ENCODE data around the gene KNDC1. TPM values are rescaled to one million over a fixed set of nuclear protein-coding genes. Genes with fewer than 3 reads are reported as not detected.

KNDC1 gene
- total RNA-seq, 3 donors from 2014 or later: 0.05 TPM; not detected in 2

DNA sequence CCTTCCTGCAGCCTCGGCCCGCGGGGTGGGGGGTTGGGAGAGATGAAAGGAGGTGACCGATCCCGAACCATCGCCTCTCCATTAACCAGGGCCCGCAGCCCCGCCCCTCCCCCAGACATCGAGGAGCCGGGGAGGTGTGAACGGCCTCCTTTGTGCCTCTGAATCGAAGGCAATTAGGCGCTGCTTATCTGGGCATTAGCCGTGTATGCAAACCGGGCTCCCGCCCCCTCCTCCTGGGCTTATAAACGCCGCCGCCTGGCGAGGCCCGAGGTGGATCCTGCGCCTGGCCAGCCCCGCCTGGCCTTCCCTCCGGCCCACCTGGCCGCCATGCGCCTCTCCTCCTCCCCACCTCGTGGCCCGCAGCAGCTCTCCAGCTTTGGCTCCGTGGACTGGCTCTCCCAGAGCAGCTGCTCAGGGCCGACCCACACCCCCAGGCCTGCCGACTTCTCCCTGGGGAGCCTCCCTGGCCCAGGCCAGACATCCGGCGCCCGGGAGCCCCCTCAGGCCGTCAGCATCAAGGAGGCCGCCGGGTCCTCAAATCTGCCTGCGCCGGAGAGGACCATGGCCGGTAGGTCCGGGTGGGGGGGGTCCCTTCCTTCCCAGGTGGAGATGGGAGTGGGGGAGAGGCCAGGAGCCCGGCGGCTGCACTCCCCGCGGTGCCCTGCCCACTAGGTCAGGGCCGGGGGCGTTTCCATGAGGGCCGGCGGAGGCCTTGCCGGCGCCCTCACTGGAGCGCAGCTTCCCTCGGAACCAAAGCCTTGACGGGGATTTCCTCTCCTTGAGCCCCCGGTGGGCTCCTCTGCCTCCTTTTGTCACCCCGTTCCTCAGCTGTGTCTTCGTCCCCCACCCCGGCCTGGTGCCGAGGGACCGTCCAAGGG lies 77.8 kb downstream of the KNDC1 start, which contains the start of gene VENTX:
TSS of gene VENTX (plus strand) at position 268 of the 878 bp plus-strand sequence. CDS start at position 328, 60 bp downstream.
- Mint-ChIP-seq H3K4me1 (ENCODE audit: low read depth) (peaks cover 25% of the 10 kb centered on the region), H3K4me3 (no peak within 1 kb of the TSS), H3K36me3 (ENCODE audit: insufficient read depth) (peaks cover 2% of the 10 kb centered on the region), H3K27me3 (ENCODE audit: low read depth) (peaks cover 55% of the 10 kb centered on the region), H3K9me3 (no peaks in the 10 kb centered on the region)
- DNase-seq: no peak
- no peak for ATAC-seq

DNA sequence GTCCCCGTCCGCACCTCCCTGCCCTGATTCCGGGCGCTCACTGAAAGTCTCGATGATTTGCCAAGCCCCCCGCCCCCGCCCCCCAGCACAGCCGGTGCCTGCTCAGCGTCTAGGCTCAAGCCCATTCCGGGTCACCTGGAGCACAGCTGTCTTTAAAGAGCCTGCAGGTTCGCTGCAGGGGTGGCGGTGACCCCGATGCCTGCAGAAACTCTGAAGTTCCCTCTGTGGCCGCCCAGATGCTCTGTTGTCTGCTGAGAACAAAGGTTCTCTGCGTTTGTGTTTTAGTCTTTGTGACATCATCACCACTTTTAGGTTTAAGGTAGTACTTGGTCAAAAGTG lies 78.4 kb downstream of the KNDC1 start:
- Mint-ChIP-seq H3K27me3 (ENCODE audit: low read depth) (peaks cover 54% of the 10 kb centered on the region), H3K4me3 (no peak overlapping the region), H3K9me3 (no peaks in the 10 kb centered on the region), H3K4me1 (ENCODE audit: low read depth) (peaks cover 28% of the 10 kb centered on the region), H3K36me3 (ENCODE audit: insufficient read depth) (peaks cover 2% of the 10 kb centered on the region)
- no peak for ATAC-seq
- no peak for DNase-seq

DNA sequence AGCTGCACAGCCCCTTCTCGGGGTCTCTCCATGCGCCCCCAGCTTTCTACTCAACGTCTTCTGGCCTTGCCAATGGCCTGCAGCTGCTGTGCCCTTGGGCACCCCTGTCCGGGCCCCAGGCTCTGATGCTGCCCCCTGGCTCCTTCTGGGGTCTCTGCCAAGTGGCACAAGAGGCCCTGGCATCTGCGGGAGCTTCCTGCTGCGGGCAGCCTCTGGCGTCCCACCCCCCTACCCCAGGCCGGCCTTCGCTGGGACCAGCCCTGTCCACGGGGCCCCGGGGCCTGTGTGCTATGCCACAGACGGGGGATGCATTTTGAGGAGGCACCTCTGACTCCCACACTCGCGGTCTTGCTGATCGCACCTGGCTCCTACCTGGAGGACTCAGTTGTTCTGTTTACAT lies 80.0 kb downstream of the KNDC1 start:
- ATAC-seq (no peak), DNase-seq (no peak)
- no peaks in the 10 kb centered on the region for H3K9me3 Mint-ChIP-seq
- peaks cover 51% of the 10 kb centered on the region for H3K27me3 Mint-ChIP-seq (ENCODE audit: low read depth)
- peaks cover 24% of the 10 kb centered on the region for H3K4me1 Mint-ChIP-seq (ENCODE audit: low read depth)
- H3K4me3 Mint-ChIP-seq: no peak overlapping the region
- H3K36me3 Mint-ChIP-seq (ENCODE audit: insufficient read depth): peaks cover 2% of the 10 kb centered on the region

GRCh38 chr10:133241501-133242205 lies 81.6 kb downstream of the KNDC1 start:
- peak; percentile 26 to 30 for ATAC-seq
- DNase-seq: no peak
- no peaks in the 10 kb centered on the region for H3K9me3 Mint-ChIP-seq
- peak overlapping the region; percentile 67 for H3K4me3 Mint-ChIP-seq
- peaks cover 52% of the 10 kb centered on the region for H3K27me3 Mint-ChIP-seq (ENCODE audit: low read depth)
- peaks cover 19% of the 10 kb centered on the region for H3K4me1 Mint-ChIP-seq (ENCODE audit: low read depth)
- H3K36me3 Mint-ChIP-seq (ENCODE audit: insufficient read depth): peaks cover 2% of the 10 kb centered on the region

GRCh38 chr10:133242611-133243356 lies 82.8 kb downstream of the KNDC1 start:
- Mint-ChIP-seq H3K36me3 (ENCODE audit: insufficient read depth) (peaks cover 2% of the 10 kb centered on the region), H3K4me1 (ENCODE audit: low read depth) (peaks cover 19% of the 10 kb centered on the region), H3K27me3 (ENCODE audit: low read depth) (peaks cover 56% of the 10 kb centered on the region), H3K9me3 (no peaks in the 10 kb centered on the region), H3K4me3 (peak overlapping the region; percentile 37)
- ATAC-seq (no peak), DNase-seq (no peak)

DNA sequence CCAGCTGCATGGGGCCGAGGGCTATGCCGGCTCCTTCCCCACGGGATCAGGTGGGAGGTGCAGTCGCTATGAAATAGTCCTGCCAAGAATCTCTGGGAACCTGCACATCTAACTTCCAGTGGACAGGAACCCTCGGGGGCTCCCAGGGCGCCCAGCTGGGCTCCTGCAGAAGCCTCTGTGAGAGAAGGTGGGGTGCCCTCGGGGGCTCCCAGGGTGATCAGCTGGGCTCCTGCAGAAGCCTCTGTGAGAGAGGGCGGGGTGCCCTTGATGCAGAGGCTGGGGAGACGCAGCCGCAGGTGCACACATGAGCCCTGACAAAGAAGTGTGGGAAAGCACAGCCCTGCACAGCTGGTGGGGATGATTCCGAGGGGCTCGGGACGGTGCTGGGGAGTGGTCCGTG lies 83.6 kb downstream of the KNDC1 start:
- H3K9me3 Mint-ChIP-seq: no peaks in the 10 kb centered on the region
- no peak for DNase-seq
- H3K4me1 Mint-ChIP-seq (ENCODE audit: low read depth): peaks cover 19% of the 10 kb centered on the region
- ATAC-seq: no peak
- H3K36me3 Mint-ChIP-seq (ENCODE audit: insufficient read depth): peaks cover 2% of the 10 kb centered on the region
- H3K4me3 Mint-ChIP-seq: no peak overlapping the region
- peaks cover 52% of the 10 kb centered on the region for H3K27me3 Mint-ChIP-seq (ENCODE audit: low read depth)

GRCh38 chr10:133245439-133246235 lies 85.6 kb downstream of the KNDC1 start:
- Mint-ChIP-seq H3K36me3 (ENCODE audit: insufficient read depth) (peaks cover 2% of the 10 kb centered on the region), H3K4me1 (ENCODE audit: low read depth) (peaks cover 18% of the 10 kb centered on the region), H3K9me3 (no peaks in the 10 kb centered on the region), H3K27me3 (ENCODE audit: low read depth) (peaks cover 39% of the 10 kb centered on the region), H3K4me3 (no peak overlapping the region)
- DNase-seq: no peak
- no peak for ATAC-seq

DNA sequence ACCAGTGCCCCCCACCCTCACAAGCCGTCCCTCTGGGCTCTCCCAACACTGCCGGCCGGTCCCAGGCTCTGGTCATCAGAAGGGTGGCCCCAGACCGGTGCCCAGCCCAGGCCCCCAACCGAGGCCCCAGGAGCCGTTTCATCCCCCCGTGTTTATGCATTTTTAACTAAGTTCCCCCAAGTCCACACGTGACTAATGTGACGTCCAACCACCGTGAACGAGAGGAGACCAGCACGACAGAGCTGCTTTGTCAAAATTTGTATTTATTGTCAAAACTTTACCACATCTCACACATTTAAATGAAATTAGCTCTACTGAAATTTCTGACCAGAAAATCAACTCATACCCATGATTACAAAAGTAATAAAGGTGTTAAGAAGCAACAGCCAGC lies 86.2 kb downstream of the KNDC1 start:
- Mint-ChIP-seq H3K4me3 (no peak overlapping the region), H3K9me3 (no peaks in the 10 kb centered on the region), H3K27me3 (ENCODE audit: low read depth) (peaks cover 33% of the 10 kb centered on the region), H3K36me3 (ENCODE audit: insufficient read depth) (no peaks in the 10 kb centered on the region), H3K4me1 (ENCODE audit: low read depth) (peaks cover 12% of the 10 kb centered on the region)
- no peak for DNase-seq
- no peak for ATAC-seq

DNA sequence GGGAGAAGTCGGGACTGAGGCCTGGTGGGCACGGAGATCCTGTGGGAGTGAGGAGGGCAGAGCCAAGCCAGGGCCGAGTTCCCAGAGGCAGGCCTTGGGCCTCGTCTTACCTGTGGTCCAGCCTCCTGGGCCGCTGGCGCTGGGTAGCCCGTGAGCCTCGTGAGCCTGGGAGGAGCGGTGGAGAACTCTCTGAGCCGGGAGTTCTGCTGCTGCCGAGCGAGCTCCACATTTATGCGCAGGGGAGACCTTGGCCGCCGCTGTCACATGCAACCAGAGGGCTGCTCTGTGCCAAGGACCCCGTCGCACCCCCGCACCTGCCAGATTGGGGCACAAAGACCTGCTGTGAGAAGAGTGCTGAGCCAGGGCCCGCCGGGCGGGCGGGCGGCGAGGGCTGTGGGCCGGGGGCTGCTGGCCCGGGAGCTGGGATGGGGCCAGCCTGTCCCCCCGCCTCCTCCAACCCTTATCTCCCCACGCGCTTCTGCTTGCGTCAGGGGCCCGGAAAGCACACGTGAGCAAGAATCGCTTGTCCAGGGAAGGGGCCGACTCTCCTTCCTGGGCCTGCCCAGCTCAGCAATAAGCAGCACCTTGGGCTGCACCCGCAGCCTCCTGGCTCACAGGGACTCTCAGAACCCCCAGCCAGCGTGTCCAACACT lies 87.8 kb downstream of the KNDC1 start:
- ATAC-seq: no peak
- H3K9me3 Mint-ChIP-seq: no peaks in the 10 kb centered on the region
- H3K4me1 Mint-ChIP-seq (ENCODE audit: low read depth): peaks cover 3% of the 10 kb centered on the region
- no peaks in the 10 kb centered on the region for H3K36me3 Mint-ChIP-seq (ENCODE audit: insufficient read depth)
- H3K4me3 Mint-ChIP-seq: no peak overlapping the region
- H3K27me3 Mint-ChIP-seq (ENCODE audit: low read depth): peaks cover 21% of the 10 kb centered on the region
- no peak for DNase-seq

- Mint-ChIP-seq H3K4me3 (no peak overlapping the region), H3K27me3 (ENCODE audit: low read depth) (peaks cover 17% of the 10 kb centered on the region), H3K36me3 (ENCODE audit: insufficient read depth) (no peaks in the 10 kb centered on the region), H3K9me3 (no peaks in the 10 kb centered on the region), H3K4me1 (ENCODE audit: low read depth) (no peaks in the 10 kb centered on the region)
- DNase-seq: no peak
- no peak for ATAC-seq
Observed at GRCh38 chr10:133248334-133248715, 88.3 kb downstream of the KNDC1 start.

- Mint-ChIP-seq H3K4me1 (ENCODE audit: low read depth) (no peaks in the 10 kb centered on the region), H3K36me3 (ENCODE audit: insufficient read depth) (no peaks in the 10 kb centered on the region), H3K4me3 (no peak overlapping the region), H3K27me3 (ENCODE audit: low read depth) (peaks cover 11% of the 10 kb centered on the region), H3K9me3 (no peaks in the 10 kb centered on the region)
- ATAC-seq: no peak
- no peak for DNase-seq
Observed at GRCh38 chr10:133249094-133249780, 89.2 kb downstream of the KNDC1 start.

DNA sequence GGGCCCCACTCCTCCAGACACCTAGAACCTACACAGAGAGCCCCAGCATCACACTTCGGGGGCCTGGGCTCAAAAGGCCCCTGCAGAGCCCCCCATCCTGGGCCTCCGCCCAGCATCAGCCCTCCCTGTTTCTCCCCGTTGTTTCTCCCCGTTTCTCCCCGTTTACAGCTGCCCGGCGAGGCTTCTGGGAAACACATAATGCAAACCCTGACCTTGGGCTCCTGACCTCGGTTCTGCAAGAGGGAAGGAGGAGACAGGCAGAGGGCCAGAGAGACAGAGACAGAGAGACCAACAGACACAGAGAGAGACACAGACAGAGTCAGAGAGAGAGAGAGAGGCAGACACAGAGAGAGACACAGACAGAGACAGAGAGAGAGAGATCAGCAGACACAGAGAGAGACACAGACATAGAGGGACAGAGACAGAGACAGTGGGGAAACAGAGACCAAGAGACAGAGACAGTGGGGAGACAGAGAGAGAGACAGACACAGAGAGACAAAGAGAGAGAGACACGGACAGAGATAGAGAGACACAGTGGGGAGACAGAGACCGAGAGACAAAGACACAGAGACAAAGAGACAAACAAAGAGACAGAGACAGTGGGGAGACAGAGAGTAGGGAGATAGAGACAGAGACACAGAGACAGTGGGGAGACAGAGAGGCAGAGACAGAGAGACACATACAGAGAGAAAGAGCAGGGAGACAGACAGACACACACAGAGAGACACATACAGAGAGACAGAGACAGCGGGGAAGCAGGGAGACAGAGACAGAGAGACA lies 90.1 kb downstream of the KNDC1 start:
- H3K27me3 Mint-ChIP-seq (ENCODE audit: low read depth): peaks cover 11% of the 10 kb centered on the region
- DNase-seq (no peak), ATAC-seq (no peak)
- H3K9me3 Mint-ChIP-seq: no peaks in the 10 kb centered on the region
- no peaks in the 10 kb centered on the region for H3K36me3 Mint-ChIP-seq (ENCODE audit: insufficient read depth)
- no peaks in the 10 kb centered on the region for H3K4me1 Mint-ChIP-seq (ENCODE audit: low read depth)
- no peak overlapping the region for H3K4me3 Mint-ChIP-seq

Data from activated T-cell treated with anti-CD3 and anti-CD28 coated beads, Interleukin-2, amount 50 U/mL, for 4 hours (primary cell).